Subcutaneous abdominal adipose tissue (tissue), 5 donors: Measurements from ENCODE around the gene PAM.

Experiments
- H3K27ac ChIP-seq: one replicate; pipeline ENCODE4 v1.7.0; 2013; ENCODE audit warnings: low read depth, mild to moderate bottlenecking, inconsistent platforms, low read length, moderate library complexity
- H3K27me3 ChIP-seq, 5 donors: one replicate each; pipeline ENCODE4 v1.7.0; 2013; ENCODE audit warnings: low read length in 5 of 5, inconsistent platforms in 1 of 5; ENCODE audit not compliant: control insufficient read depth in 5 of 5, insufficient read depth in 4 of 5
- H3K36me3 ChIP-seq, 5 donors: one replicate each; pipeline ENCODE4 v1.7.0; 2013; ENCODE audit warnings: low read length in 5 of 5; ENCODE audit not compliant: control insufficient read depth in 5 of 5, insufficient read depth in 5 of 5
- H3K4me1 ChIP-seq, 5 donors: one replicate each; pipeline ENCODE4 v1.7.0; 2013; ENCODE audit warnings: low read length in 5 of 5, mild to moderate bottlenecking in 3 of 5, moderate library complexity in 1 of 5; ENCODE audit not compliant: control insufficient read depth in 5 of 5, insufficient read depth in 5 of 5
- H3K4me3 ChIP-seq, 5 donors: one replicate each; pipeline ENCODE4 v1.7.0; 2013; ENCODE audit warnings: low read length in 5 of 5, low read depth in 1 of 5
- H3K9ac ChIP-seq, 5 donors: one replicate each; pipeline ENCODE4 v1.7.0; 2013; ENCODE audit warnings: low read length in 5 of 5, mild to moderate bottlenecking in 4 of 5, moderate library complexity in 3 of 5
- H3K9me3 ChIP-seq, 5 donors: one replicate each; pipeline ENCODE4 v1.7.0; 2013; ENCODE audit warnings: low read length in 5 of 5; ENCODE audit not compliant: control insufficient read depth in 5 of 5
- donor health status: healthy.
- donor health status: healthy.
- donor health status: healthy.
- donor health status: healthy.
- donor health status: healthy.

PAM gene

GRCh38 chr5:102722931-102723330, 32.2 kb upstream of the PAM start:
- Histone ChIP-seq H3K9ac (no peak overlapping the region), H3K27me3 (no peaks in the 10 kb centered on the region), H3K4me3 (no peak overlapping the region), H3K4me1 (peaks cover 0 to 17% (median 0%) of the 10 kb centered on the region in 5 donors), H3K36me3 (no peaks in the 10 kb centered on the region), H3K9me3 (no peaks in the 10 kb centered on the region), H3K27ac (no peak overlapping the region)

GRCh38 chr5:102731693-102732092, 23.4 kb upstream of the PAM start:
- Histone ChIP-seq H3K9ac (no peak overlapping the region), H3K9me3 (no peaks in the 10 kb centered on the region), H3K4me1 (no peaks in the 10 kb centered on the region), H3K27ac (no peak overlapping the region), H3K27me3 (no peaks in the 10 kb centered on the region), H3K4me3 (no peak overlapping the region), H3K36me3 (no peaks in the 10 kb centered on the region)

GRCh38 chr5:102733534-102733933, 21.6 kb upstream of the PAM start:
- Histone ChIP-seq H3K4me3 (no peak overlapping the region), H3K36me3 (no peaks in the 10 kb centered on the region), H3K27ac (no peak overlapping the region)

GRCh38 chr5:102737161-102737560, 17.9 kb upstream of the PAM start:
- H3K9ac ChIP-seq, result no peak overlapping the region
- H3K4me3 ChIP-seq, result no peak overlapping the region
- no peak overlapping the region for H3K27ac ChIP-seq
- H3K27me3 ChIP-seq, result no peaks in the 10 kb centered on the region
- no peaks in the 10 kb centered on the region for H3K36me3 ChIP-seq
- H3K9me3 ChIP-seq, result no peaks in the 10 kb centered on the region
- H3K4me1 ChIP-seq, result no peaks in the 10 kb centered on the region

More at GRCh38 chr5:102733534-102733933, 21.6 kb upstream of the PAM start:
- Histone ChIP-seq H3K9me3 (no peaks in the 10 kb centered on the region), H3K4me1 (no peaks in the 10 kb centered on the region), H3K27me3 (no peaks in the 10 kb centered on the region), H3K9ac (no peak overlapping the region)

GRCh38 chr5:102737805-102738469, 17.2 kb upstream of the PAM start:
- Histone ChIP-seq H3K4me1 (no peaks in the 10 kb centered on the region), H3K27ac (no peak overlapping the region), H3K27me3 (no peaks in the 10 kb centered on the region), H3K36me3 (no peaks in the 10 kb centered on the region), H3K9ac (no peak overlapping the region), H3K4me3 (no peak overlapping the region), H3K9me3 (no peaks in the 10 kb centered on the region)

- H3K4me1 ChIP-seq, result no peaks in the 10 kb centered on the region
Observed at GRCh38 chr5:102740515-102740914, 14.6 kb upstream of the PAM start.

GRCh38 chr5:102742215-102742614, 12.9 kb upstream of the PAM start:
- Histone ChIP-seq H3K9me3 (no peaks in the 10 kb centered on the region), H3K4me1 (no peaks in the 10 kb centered on the region), H3K27ac (no peak overlapping the region), H3K27me3 (no peaks in the 10 kb centered on the region), H3K4me3 (no peak overlapping the region), H3K9ac (no peak overlapping the region), H3K36me3 (no peaks in the 10 kb centered on the region)

More at GRCh38 chr5:102740515-102740914, 14.6 kb upstream of the PAM start:
- Histone ChIP-seq H3K27me3 (no peaks in the 10 kb centered on the region), H3K9me3 (no peaks in the 10 kb centered on the region), H3K36me3 (no peaks in the 10 kb centered on the region), H3K4me3 (no peak overlapping the region), H3K27ac (no peak overlapping the region), H3K9ac (no peak overlapping the region)

- Histone ChIP-seq H3K27me3 (no peaks in the 10 kb centered on the region), H3K9me3 (no peaks in the 10 kb centered on the region), H3K4me3 (no peak overlapping the region), H3K4me1 (no peaks in the 10 kb centered on the region), H3K36me3 (no peaks in the 10 kb centered on the region), H3K27ac (no peak overlapping the region), H3K9ac (no peak overlapping the region)
Observed at GRCh38 chr5:102743900-102744299, 11.2 kb upstream of the PAM start.

- Histone ChIP-seq H3K4me3 (no peak overlapping the region), H3K27me3 (no peaks in the 10 kb centered on the region), H3K4me1 (no peaks in the 10 kb centered on the region), H3K9ac (no peak overlapping the region), H3K36me3 (no peaks in the 10 kb centered on the region), H3K9me3 (no peaks in the 10 kb centered on the region), H3K27ac (no peak overlapping the region)
Observed at GRCh38 chr5:102747386-102748166, 7.5 kb upstream of the PAM start.

- Histone ChIP-seq H3K4me1 (peaks cover 0 to 8% (median 7%) of the 10 kb centered on the region in 5 donors), H3K36me3 (no peaks in the 10 kb centered on the region), H3K9ac (no peak overlapping the region), H3K27ac (no peak overlapping the region), H3K9me3 (no peaks in the 10 kb centered on the region), H3K27me3 (no peaks in the 10 kb centered on the region), H3K4me3 (no peak overlapping the region)
Observed at GRCh38 chr5:102749416-102750030, 5.6 kb upstream of the PAM start.
